SK-N-MC (cell line): ENCODE results near the gene EPSTI1.

Experiments used
- EZH2 ChIP-seq: fragments of 200-600 bp; sonication (generic); IDR thresholded peaks from one replicate; pipeline ENCODE4 v1.6.1; 2017; ENCODE audit warnings: antibody characterized with exemption
- FOXP2 ChIP-seq: optimal IDR thresholded peaks from 2 replicates; pipeline ENCODE3; 2011; ENCODE audit warnings: mild to moderate bottlenecking, moderate library complexity; ENCODE audit not compliant: insufficient read depth; ENCODE audit errors: extremely low read length, control extremely low read depth
- POLR2AphosphoS5 ChIP-seq: IDR thresholded peaks from 2 replicates; pipeline ENCODE4 v1.6.1; 2012; ENCODE audit warnings: mild to moderate bottlenecking, low read depth, low read length, borderline replicate concordance

- TF ChIP-seq POLR2AphosphoS5 (no peak), EZH2 (no peak), FOXP2 (no peak)
Observed at GRCh38 chr13:42894765-42895243, 97.2 kb downstream of the EPSTI1 start.
